8988T (cell line): ENCODE measurements around the gene SH3PXD2B.
"Not testable (repeated sequence)": the region's sequence is repeated elsewhere in the genome, so short reads cannot be mapped to it uniquely, and the experiment has no call there.

Experiments used
- DNase-seq: peaks from one replicate; pipeline ENCODE4 v3.0.0; 2011

SH3PXD2B gene

GRCh38 chr5:172334196-172334595, 120.1 kb downstream of the SH3PXD2B start:
- DNase-seq = no peak

DNA sequence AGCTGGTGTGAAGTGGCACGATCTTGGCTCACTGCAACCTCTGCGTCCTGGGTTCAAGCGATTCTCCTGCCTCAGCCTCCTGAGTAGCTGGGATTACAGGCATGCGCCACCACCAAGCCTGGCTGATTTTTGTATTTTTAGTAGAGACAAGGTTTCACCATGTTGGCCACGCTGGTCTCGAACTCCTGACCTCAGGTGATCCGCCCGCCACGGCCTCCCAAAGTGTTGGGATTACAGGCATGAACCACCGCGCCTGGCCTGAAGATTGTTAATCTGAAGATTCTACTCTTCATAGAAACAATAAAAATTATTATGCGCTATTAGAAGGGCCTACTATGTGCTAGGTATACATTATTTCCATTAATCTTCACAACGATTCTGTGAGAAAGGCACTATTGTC, 127.4 kb downstream of the SH3PXD2B start:
- DNase-seq = not testable (repeated sequence)

GRCh38 chr5:172325452-172325851, 128.9 kb downstream of the SH3PXD2B start:
- no peak for DNase-seq

GRCh38 chr5:172322028-172322965, 132.0 kb downstream of the SH3PXD2B start:
- no peak for DNase-seq

DNA sequence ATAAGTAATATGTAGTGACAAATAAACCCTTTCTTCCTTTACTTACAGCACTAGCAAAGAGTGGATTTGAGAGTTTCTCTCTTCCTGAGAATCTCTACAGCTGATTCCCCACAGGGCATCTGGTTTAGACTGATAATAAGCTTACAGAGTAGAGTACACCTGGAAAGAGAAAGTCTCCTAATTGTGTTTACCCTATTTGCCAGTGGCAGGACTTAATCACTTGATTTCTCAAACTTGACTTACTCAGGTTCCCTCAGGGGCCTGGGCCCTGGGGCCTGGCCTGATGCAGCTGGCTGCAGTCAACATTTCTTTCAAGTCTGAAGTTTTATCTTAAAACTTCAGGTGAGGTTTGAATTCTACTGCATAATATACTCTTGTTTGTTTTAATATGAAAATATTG, 132.7 kb downstream of the SH3PXD2B start:
- DNase-seq = no peak

GRCh38 chr5:172319708-172320441, 134.4 kb downstream of the SH3PXD2B start:
- no peak for DNase-seq

DNA sequence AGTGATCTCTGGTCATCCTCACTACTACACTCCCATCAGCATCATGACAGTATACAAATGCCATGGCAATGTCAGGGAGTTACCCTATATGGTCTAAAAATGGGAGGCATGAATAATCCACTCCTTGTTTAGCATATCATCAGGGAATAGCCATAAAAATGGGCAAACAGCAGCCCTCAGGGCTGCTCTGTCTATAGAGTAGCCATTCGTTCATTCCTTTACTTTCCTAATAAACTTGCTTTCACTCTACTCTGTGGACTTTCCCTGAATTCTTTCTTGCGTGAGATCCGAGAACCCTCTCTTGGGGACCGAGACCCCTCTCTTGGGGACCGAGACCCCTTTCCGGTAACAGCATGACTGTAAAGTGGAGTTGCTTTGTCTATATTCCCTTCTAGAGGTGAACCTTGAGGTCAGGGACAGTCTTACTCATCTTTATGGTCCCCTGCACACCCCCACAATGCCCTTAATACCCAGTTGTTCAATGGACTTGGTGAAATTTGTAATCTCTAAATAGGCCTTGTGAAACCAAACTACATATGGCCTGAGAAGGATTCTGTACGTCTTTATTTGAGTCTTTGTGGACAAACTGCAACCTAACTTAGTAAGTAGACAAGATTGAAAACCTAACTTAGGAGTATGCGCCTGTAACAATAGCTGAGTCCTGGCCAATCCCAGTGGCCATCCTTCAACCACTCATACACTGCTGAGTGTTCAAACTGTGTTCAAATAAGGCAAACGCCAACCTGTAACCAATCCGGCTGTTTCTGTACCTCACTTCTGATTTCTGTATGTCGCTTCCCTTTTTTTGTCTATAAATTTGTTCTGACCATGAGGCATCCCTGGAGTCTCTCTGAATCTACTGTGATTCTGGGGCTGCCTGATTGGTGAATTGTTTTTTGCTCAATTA, 138.5 kb downstream of the SH3PXD2B start:
- no peak for DNase-seq

DNA sequence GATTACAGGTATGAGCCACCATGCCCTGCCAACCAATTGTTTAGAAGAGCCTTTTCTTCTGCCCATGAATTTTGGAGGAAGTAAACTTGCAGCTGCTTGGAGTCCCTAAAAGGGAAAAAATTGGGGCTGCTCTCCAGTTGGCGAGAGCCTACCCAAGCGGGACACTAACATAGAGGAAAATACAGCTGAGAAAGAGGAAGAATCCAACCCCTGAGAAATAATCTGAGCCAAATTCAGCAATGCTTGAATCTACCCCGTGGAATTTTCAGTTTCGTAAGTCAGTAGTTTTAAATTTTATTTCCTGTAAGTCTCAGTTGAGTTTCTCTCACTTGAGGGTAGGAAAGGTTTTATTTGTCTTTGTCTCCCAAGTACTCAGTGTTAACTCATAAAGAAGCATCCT, 140.4 kb downstream of the SH3PXD2B start:
- no peak for DNase-seq

- no peak for DNase-seq
Observed at GRCh38 chr5:172312286-172312685, 142.0 kb downstream of the SH3PXD2B start.

- no peak for DNase-seq
Observed at GRCh38 chr5:172311605-172312004, 142.7 kb downstream of the SH3PXD2B start.

DNA sequence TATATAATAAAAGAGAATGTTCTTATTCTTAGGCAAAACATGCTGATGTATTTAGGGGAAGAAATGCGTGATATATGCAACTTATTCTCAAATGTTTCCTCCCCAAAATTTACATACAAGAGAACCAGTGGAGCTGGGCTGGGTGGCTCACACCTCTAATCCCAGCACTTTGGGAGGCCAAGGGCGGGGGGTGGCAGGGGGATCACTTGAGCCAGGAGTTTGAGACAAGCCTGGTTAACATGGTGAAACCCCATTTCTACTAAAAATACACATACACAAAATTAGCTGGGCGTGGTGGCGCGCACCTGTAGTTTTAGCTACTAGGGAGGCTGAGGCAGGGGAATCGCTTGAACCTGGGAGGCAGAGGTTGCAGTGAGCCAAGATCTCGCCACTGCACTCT, 143.3 kb downstream of the SH3PXD2B start:
- DNase-seq = no peak

DNA sequence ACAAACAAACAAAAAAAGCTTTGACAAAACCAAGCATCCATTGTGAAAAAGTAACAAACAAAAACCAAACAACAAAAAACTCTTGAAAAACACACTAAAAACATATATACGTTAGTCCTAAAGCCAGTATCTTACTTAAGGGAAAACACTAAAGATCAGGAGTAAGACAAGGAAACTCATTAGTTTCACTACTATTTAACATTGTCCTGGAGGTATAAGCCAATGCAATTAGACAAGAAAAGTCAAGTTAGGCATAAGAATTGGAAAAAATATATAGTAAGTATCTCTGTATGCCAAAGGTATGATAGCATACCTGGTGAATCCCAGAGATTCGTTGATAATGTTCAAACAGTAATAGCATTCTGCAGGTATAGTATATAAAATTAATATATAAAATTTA, 148.9 kb downstream of the SH3PXD2B start:
- DNase-seq = no peak

DNA sequence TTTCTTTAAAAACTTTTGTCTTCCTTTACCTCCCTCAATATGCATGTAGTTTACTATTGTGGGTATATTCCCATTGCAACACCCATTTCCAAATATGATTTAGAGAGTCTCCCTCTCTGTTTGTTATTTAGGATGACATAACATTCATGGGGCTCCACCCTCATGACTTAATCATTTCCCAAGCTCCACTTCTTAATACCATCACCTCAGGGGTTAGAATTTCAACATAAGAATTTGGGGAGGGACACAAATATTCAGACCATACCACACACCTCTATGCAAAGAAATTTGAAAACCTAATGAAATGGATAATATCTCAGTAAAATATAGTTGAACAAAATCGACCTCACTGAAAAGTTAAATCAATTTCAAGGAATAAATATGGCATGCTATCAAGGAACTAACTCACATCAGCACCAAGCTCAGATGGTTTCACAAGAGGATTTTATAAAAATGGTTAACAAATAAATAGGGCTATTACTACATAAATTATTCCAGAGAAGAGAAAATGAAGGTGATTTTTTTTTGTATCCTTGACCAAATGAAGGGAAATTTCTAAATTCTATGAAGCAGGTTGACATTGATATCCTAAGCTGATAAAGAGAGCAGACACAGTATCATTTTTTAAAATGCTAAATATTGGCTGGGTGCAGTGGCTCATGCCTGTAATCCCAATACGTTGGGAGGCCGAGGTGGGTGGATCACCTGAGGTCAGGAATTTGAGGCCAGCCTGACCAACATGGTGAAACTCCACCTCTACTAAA, 150.6 kb downstream of the SH3PXD2B start:
- no peak for DNase-seq

GRCh38 chr5:172303162-172303561, 151.2 kb downstream of the SH3PXD2B start:
- DNase-seq = no peak

- DNase-seq = no peak
Observed at GRCh38 chr5:172302047-172302710, 152.1 kb downstream of the SH3PXD2B start.

DNA sequence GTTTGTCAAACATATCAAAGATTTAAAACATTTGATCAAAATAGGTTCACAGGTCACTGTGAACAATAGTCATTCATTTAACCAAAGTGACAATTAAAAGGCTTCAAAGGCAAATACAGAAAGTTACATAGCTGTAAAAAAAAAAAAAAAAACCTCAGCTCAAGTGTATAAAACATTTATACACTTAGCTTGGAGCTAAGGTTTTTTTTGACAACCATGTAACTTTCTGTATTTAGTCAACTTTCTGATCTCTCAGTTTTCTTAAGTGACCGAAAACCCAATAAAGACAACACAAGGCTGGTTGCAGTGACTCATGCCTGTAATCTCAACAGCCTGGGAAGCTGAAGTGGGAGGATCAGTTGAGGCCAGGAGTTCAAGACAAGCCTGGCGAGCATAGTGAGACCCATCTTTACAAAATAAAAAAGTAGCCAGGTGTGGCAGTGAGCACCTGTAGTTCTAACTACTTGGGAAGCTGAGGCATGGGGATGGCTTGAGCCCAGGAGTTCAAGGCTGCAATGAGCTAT, 154.3 kb downstream of the SH3PXD2B start:
- DNase-seq = no peak

DNA sequence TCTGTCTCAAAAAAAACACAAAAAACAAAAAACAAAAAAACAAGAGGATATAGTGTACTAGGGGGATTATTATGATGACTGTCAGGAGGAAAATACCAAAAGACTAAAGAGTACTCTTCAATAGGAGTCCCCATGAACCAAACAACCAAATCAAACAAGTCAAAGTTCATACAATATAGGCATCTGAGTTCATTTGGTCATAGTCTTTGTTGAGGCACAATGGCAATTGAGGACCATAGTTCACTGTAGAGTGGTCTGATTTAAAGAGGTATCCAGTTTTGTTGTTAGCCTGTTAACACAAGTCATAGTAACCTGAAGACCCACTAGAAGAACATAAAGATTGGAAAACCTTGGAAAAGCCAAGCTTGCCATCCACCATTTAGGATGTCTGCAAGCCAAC, 159.5 kb downstream of the SH3PXD2B start:
- DNase-seq = no peak

DNA sequence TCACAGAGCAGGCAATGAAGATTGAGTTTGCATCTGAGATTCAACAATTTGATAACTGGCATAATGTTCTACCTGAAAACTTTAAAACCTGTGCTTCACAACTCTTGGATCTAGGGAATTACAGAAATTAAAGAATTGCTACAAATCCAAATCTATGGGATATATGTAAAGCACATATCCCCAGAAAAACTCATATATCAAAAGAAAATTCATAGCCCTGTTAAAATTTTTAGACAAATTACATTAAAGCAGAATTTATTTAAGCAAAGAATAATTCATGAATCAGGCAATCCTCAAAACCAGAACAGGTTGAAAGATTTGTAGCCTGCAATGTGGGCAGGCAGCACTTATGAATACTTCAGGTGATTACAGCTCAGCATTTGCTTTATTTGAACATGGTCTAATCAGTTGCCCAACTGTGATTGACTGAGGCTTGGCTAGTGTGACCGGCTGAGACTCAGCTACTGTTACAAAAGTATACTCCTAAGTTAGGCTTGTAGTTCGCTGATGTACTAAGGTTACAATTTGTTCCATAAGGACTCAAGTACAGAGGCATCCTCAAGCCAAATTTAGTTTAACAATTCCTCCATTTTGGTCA, 160.5 kb downstream of the SH3PXD2B start:
- no peak for DNase-seq

GRCh38 chr5:172293054-172293744, 161.1 kb downstream of the SH3PXD2B start:
- DNase-seq = peak; percentile 60

GRCh38 chr5:172291837-172292236, 162.5 kb downstream of the SH3PXD2B start:
- not testable (repeated sequence) for DNase-seq
